ENCODE results near the gene ANAPC2.
"Not testable (repeated sequence)": the region's sequence is repeated elsewhere in the genome, so short reads cannot be mapped to it uniquely, and the experiment has no call there.

The ANAPC2 gene

GRCh38 chr9:137140151-137141012 is 48.0 kb downstream of the ANAPC2 start:
- DNase-seq: no peak

- no peak for DNase-seq
Measured at GRCh38 chr9:137139468-137140150, 48.8 kb downstream of the ANAPC2 start.

- DNase-seq: no peak
Measured at GRCh38 chr9:137138722-137139467, 49.5 kb downstream of the ANAPC2 start, which contains the start of gene GRIN1. Gene GRIN1, plus strand, starts transcription at chr9:137139154. Its CDS starts 333 bp downstream, at chr9:137139487.

- no peak for DNase-seq
Measured at GRCh38 chr9:137138058-137138721, 50.2 kb downstream of the ANAPC2 start.

GRCh38 chr9:137136881-137137607 is 51.3 kb downstream of the ANAPC2 start:
- DNase-seq: no peak

GRCh38 chr9:137136261-137136880 is 52.0 kb downstream of the ANAPC2 start:
- no peak for DNase-seq

GRCh38 chr9:137135154-137135553 is 53.2 kb downstream of the ANAPC2 start:
- DNase-seq: not testable (repeated sequence)

GRCh38 chr9:137134191-137134590 is 54.2 kb downstream of the ANAPC2 start:
- DNase-seq: no peak

- DNase-seq: no peak
Measured at GRCh38 chr9:137130176-137130755, 58.1 kb downstream of the ANAPC2 start.

- peak; percentile 92 for DNase-seq
Measured at GRCh38 chr9:137129456-137130175, 58.7 kb downstream of the ANAPC2 start.

- no peak for DNase-seq
Measured at GRCh38 chr9:137128862-137129455, 59.4 kb downstream of the ANAPC2 start.

- DNase-seq: no peak
Measured at GRCh38 chr9:137128158-137128861, 60.0 kb downstream of the ANAPC2 start.

GRCh38 chr9:137127301-137128157 is 60.8 kb downstream of the ANAPC2 start:
- no peak for DNase-seq

- DNase-seq: no peak
Measured at GRCh38 chr9:137126786-137127185, 61.6 kb downstream of the ANAPC2 start.

All from femur (tissue), 1 donor.